GM12891 (cell line): ENCODE results near the gene PSME3.

ENCODE experiments used
- DNase-seq: peaks from one replicate; pipeline ENCODE4 v3.0.0; 2011; ENCODE audit warnings: low spot score; ENCODE audit not compliant: insufficient read length
- FAIRE-seq: peaks from 2 replicates; lab custom pipeline; 2011; peaks lifted over from hg19 to GRCh38; lab: Jason Lieb, UNC
- PAX5 ChIP-seq: IDR thresholded peaks from 2 replicates; pipeline ENCODE4 v1.6.1; 2011; ENCODE audit warnings: low read length, moderate library complexity, mild to moderate bottlenecking; ENCODE audit not compliant: insufficient read depth, severe bottlenecking
- POLR2A ChIP-seq: IDR thresholded peaks from 2 replicates; pipeline ENCODE4 v1.6.1; 2011; ENCODE audit warnings: low read depth, low read length, control low read depth
- POLR2AphosphoS5 ChIP-seq: IDR thresholded peaks from 2 replicates; pipeline ENCODE4 v1.6.1; 2011; ENCODE audit warnings: low read depth, low read length, control low read depth
- POU2F2 ChIP-seq: IDR thresholded peaks from 2 replicates; pipeline ENCODE4 v1.6.1; 2011; ENCODE audit warnings: low read depth, mild to moderate bottlenecking, control low read depth, low read length, moderate library complexity
- SPI1 ChIP-seq: IDR thresholded peaks from 2 replicates; pipeline ENCODE4 v1.6.1; 2011; ENCODE audit warnings: low read depth, low read length, control low read depth
- TAF1 ChIP-seq: IDR thresholded peaks from 2 replicates; pipeline ENCODE4 v1.6.1; 2011; ENCODE audit warnings: low read depth, low read length, control low read depth

PSME3 gene

GRCh38 chr17:42841975-42842685, 8.9 kb downstream of the PSME3 start:
- FAIRE-seq (peak; percentile 23), DNase-seq (no peak)
- TF ChIP-seq TAF1 (no peak), SPI1 (no peak), POU2F2 (no peak)

- no peak for DNase-seq
- 0 out of 2 replicates have a peak, but pooled peaks have one; percentile 16 for TF ChIP-seq SPI1
- no peak for TF ChIP-seq PAX5
- peak; percentile 69 for FAIRE-seq
These were observed 10.2 kb downstream of the PSME3 start for GRCh38 chr17:42843358-42843934.

GRCh38 chr17:42844271-42844670, 11.1 kb downstream of the PSME3 start, which contains the start of gene AOC2:
TSS of gene AOC2 (plus strand) at chr17:42844580. CDS start at chr17:42844627, 47 bp downstream.
- DNase-seq: no peak
- no peak for FAIRE-seq
- TF ChIP-seq POLR2AphosphoS5 (no peak), POU2F2 (no peak), POLR2A (no peak), SPI1 (no peak), TAF1 (no peak)

GRCh38 chr17:42844761-42845555, 11.8 kb downstream of the PSME3 start:
- no peak for TF ChIP-seq PAX5
- no peak for TF ChIP-seq POLR2A
- TF ChIP-seq POU2F2: no peak
- no peak; the same call in 1 of the 2 replicates for TF ChIP-seq POLR2AphosphoS5
- no peak for TF ChIP-seq SPI1
- TF ChIP-seq TAF1: no peak
- DNase-seq: no peak
- FAIRE-seq: no peak

GRCh38 chr17:42845556-42845917, 12.3 kb downstream of the PSME3 start:
- no peak for TF ChIP-seq TAF1
- TF ChIP-seq PAX5: no peak
- TF ChIP-seq POLR2A: no peak
- TF ChIP-seq SPI1: no peak
- no peak for TF ChIP-seq POLR2AphosphoS5
- TF ChIP-seq POU2F2: no peak
- FAIRE-seq: no peak
- no peak for DNase-seq

GRCh38 chr17:42845918-42846593, 12.9 kb downstream of the PSME3 start:
- no peak for DNase-seq
- FAIRE-seq: peak; percentile 40
- TF ChIP-seq POLR2AphosphoS5 (peak; percentile 56; the same call in 1 of the 2 replicates), POLR2A (no peak)

- DNase-seq (no peak), FAIRE-seq (no peak)
- TF ChIP-seq POLR2A: peak; percentile 32; the same call in 1 of the 2 replicates
- no peak for TF ChIP-seq POU2F2
- peak; percentile 54 for TF ChIP-seq POLR2AphosphoS5
These were observed 13.5 kb downstream of the PSME3 start for GRCh38 chr17:42846594-42847280.

- TF ChIP-seq POLR2AphosphoS5 (no peak), PAX5 (no peak), POU2F2 (no peak), POLR2A (no peak), TAF1 (no peak), SPI1 (no peak)
- FAIRE-seq: no peak
- DNase-seq: no peak
These were observed 14.9 kb downstream of the PSME3 start for GRCh38 chr17:42848093-42848492.

- TF ChIP-seq POLR2A: no peak
- TF ChIP-seq POLR2AphosphoS5: no peak
- TF ChIP-seq TAF1: no peak
- TF ChIP-seq POU2F2: no peak
- no peak for TF ChIP-seq SPI1
- no peak for TF ChIP-seq PAX5
- DNase-seq (no peak), FAIRE-seq (no peak)
These were observed 15.8 kb downstream of the PSME3 start for GRCh38 chr17:42849031-42849430.
